ENCODE data around the gene ALDH1A3. TPM values are rescaled to one million over a fixed set of nuclear protein-coding genes. Genes with fewer than 3 reads are reported as not detected.

The ALDH1A3 gene
- total and polyA plus RNA-seq, 2 experiments from 2014 or later: 4.0 to 19.8 TPM

DNA sequence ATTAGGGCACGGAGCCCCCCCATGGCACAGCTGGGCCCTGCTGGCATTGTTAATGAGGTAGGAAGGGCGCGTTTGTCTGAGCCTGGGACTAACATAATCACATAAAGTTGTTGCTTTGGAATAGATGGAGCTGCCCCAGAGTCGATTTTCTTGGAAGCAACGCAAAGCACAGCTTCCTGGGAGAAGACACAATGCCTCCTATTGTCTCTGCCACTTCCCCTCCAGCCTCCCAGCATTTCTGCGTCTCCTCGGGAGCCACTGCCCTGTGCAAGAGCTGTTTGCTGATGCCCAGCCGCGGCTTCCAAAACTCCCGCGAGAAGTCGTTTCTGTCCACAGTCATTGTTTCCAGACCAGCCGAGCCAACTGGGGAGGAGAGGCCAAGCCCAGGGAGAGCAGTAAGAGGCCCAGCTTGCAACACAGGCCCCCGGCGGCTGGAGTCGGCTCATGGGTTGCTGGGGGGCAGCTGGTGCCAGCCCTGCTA lies 18.1 kb upstream of the ALDH1A3 start:
- DNase-seq (ENCODE audit: low spot score) (no peak), ATAC-seq (no peak)
- Histone ChIP-seq H3K4me3 (no peak overlapping the region), H3K4me2 (no peak overlapping the region), H3K36me3 (ENCODE audit: insufficient read depth) (no peaks in the 10 kb centered on the region), H2AFZ (no peak overlapping the region), H3K4me1 (ENCODE audit: insufficient read depth) (no peaks in the 10 kb centered on the region), H3F3A (replicated peaks; ENCODE audit: low read depth) (no peaks in the 10 kb centered on the region), H3K9me2 (ENCODE audit: insufficient read depth) (no peaks in the 10 kb centered on the region), H3K27me3 (ENCODE audit: insufficient read depth) (no peaks in the 10 kb centered on the region), H3K27ac (ENCODE audit: low read depth) (no peak overlapping the region), H3K79me2 (replicated peaks; ENCODE audit: insufficient read depth) (no peaks in the 10 kb centered on the region), H4K20me1 (replicated peaks; ENCODE audit: insufficient read depth) (no peaks in the 10 kb centered on the region)
- Mint-ChIP-seq H3K36me3 (ENCODE audit: low read depth) (no peaks in the 10 kb centered on the region), H3K4me1 (peaks cover 2% of the 10 kb centered on the region; the same call in 2 of the 3 replicates), H3K4me3 (no peak overlapping the region), H3K27ac (no peak overlapping the region), H3K9me3 (peaks cover 15% of the 10 kb centered on the region; the same call in 2 of the 3 replicates), H3K27me3 (ENCODE audit: insufficient read depth, low read depth, poor library complexity) (peaks cover 17% of the 10 kb centered on the region)
- no peak for TF ChIP-seq EZH2phosphoT487 (IDR thresholded peaks at IDR 0.05; ENCODE audit: unreplicated experiment)
- TF ChIP-seq, protein P1, sequence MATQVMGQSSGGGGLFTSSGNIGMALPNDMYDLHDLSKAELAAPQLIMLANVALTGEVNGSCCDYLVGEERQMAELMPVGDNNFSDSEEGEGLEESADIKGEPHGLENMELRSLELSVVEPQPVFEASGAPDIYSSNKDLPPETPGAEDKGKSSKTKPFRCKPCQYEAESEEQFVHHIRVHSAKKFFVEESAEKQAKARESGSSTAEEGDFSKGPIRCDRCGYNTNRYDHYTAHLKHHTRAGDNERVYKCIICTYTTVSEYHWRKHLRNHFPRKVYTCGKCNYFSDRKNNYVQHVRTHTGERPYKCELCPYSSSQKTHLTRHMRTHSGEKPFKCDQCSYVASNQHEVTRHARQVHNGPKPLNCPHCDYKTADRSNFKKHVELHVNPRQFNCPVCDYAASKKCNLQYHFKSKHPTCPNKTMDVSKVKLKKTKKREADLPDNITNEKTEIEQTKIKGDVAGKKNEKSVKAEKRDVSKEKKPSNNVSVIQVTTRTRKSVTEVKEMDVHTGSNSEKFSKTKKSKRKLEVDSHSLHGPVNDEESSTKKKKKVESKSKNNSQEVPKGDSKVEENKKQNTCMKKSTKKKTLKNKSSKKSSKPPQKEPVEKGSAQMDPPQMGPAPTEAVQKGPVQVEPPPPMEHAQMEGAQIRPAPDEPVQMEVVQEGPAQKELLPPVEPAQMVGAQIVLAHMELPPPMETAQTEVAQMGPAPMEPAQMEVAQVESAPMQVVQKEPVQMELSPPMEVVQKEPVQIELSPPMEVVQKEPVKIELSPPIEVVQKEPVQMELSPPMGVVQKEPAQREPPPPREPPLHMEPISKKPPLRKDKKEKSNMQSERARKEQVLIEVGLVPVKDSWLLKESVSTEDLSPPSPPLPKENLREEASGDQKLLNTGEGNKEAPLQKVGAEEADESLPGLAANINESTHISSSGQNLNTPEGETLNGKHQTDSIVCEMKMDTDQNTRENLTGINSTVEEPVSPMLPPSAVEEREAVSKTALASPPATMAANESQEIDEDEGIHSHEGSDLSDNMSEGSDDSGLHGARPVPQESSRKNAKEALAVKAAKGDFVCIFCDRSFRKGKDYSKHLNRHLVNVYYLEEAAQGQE (IDR thresholded peaks at IDR 0.05; ENCODE audit: unreplicated experiment): no peak
- TF ChIP-seq ZNF331 (CRISPR knock-in tag; IDR thresholded peaks at IDR 0.05; ENCODE audit: low read depth): no peak
- TF ChIP-seq, protein P2, sequence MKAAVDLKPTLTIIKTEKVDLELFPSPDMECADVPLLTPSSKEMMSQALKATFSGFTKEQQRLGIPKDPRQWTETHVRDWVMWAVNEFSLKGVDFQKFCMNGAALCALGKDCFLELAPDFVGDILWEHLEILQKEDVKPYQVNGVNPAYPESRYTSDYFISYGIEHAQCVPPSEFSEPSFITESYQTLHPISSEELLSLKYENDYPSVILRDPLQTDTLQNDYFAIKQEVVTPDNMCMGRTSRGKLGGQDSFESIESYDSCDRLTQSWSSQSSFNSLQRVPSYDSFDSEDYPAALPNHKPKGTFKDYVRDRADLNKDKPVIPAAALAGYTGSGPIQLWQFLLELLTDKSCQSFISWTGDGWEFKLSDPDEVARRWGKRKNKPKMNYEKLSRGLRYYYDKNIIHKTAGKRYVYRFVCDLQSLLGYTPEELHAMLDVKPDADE (IDR thresholded peaks at IDR 0.05): no peak
- TF ChIP-seq EZH2 (IDR thresholded peaks at IDR 0.05; ENCODE audit: low read depth, unreplicated experiment): no peak
- TF ChIP-seq NANOG (IDR thresholded peaks at IDR 0.05; ENCODE audit: borderline replicate concordance): no peak
- TF ChIP-seq, protein P3, sequence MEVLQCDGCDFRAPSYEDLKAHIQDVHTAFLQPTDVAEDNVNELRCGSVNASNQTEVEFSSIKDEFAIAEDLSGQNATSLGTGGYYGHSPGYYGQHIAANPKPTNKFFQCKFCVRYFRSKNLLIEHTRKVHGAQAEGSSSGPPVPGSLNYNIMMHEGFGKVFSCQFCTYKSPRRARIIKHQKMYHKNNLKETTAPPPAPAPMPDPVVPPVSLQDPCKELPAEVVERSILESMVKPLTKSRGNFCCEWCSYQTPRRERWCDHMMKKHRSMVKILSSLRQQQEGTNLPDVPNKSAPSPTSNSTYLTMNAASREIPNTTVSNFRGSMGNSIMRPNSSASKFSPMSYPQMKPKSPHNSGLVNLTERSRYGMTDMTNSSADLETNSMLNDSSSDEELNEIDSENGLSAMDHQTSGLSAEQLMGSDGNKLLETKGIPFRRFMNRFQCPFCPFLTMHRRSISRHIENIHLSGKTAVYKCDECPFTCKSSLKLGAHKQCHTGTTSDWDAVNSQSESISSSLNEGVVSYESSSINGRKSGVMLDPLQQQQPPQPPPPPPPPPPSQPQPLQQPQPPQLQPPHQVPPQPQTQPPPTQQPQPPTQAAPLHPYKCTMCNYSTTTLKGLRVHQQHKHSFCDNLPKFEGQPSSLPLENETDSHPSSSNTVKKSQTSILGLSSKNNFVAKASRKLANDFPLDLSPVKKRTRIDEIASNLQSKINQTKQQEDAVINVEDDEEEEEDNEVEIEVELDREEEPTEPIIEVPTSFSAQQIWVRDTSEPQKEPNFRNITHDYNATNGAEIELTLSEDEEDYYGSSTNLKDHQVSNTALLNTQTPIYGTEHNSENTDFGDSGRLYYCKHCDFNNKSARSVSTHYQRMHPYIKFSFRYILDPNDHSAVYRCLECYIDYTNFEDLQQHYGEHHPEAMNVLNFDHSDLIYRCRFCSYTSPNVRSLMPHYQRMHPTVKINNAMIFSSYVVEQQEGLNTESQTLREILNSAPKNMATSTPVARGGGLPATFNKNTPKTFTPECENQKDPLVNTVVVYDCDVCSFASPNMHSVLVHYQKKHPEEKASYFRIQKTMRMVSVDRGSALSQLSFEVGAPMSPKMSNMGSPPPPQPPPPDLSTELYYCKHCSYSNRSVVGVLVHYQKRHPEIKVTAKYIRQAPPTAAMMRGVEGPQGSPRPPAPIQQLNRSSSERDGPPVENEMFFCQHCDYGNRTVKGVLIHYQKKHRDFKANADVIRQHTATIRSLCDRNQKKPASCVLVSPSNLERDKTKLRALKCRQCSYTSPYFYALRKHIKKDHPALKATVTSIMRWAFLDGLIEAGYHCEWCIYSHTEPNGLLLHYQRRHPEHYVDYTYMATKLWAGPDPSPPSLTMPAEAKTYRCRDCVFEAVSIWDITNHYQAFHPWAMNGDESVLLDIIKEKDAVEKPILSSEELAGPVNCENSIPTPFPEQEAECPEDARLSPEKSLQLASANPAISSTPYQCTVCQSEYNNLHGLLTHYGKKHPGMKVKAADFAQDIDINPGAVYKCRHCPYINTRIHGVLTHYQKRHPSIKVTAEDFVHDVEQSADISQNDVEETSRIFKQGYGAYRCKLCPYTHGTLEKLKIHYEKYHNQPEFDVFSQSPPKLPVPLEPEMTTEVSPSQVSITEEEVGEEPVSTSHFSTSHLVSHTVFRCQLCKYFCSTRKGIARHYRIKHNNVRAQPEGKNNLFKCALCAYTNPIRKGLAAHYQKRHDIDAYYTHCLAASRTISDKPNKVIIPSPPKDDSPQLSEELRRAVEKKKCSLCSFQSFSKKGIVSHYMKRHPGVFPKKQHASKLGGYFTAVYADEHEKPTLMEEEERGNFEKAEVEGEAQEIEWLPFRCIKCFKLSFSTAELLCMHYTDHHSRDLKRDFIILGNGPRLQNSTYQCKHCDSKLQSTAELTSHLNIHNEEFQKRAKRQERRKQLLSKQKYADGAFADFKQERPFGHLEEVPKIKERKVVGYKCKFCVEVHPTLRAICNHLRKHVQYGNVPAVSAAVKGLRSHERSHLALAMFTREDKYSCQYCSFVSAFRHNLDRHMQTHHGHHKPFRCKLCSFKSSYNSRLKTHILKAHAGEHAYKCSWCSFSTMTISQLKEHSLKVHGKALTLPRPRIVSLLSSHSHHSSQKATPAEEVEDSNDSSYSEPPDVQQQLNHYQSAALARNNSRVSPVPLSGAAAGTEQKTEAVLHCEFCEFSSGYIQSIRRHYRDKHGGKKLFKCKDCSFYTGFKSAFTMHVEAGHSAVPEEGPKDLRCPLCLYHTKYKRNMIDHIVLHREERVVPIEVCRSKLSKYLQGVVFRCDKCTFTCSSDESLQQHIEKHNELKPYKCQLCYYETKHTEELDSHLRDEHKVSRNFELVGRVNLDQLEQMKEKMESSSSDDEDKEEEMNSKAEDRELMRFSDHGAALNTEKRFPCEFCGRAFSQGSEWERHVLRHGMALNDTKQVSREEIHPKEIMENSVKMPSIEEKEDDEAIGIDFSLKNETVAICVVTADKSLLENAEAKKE (CRISPR knock-in tag; IDR thresholded peaks at IDR 0.05): no peak
- TF ChIP-seq, protein P4, sequence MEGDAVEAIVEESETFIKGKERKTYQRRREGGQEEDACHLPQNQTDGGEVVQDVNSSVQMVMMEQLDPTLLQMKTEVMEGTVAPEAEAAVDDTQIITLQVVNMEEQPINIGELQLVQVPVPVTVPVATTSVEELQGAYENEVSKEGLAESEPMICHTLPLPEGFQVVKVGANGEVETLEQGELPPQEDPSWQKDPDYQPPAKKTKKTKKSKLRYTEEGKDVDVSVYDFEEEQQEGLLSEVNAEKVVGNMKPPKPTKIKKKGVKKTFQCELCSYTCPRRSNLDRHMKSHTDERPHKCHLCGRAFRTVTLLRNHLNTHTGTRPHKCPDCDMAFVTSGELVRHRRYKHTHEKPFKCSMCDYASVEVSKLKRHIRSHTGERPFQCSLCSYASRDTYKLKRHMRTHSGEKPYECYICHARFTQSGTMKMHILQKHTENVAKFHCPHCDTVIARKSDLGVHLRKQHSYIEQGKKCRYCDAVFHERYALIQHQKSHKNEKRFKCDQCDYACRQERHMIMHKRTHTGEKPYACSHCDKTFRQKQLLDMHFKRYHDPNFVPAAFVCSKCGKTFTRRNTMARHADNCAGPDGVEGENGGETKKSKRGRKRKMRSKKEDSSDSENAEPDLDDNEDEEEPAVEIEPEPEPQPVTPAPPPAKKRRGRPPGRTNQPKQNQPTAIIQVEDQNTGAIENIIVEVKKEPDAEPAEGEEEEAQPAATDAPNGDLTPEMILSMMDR (conservative IDR thresholded peaks at IDR 0.05; ENCODE audit: low read depth in 2 of 2): no peak
- no peak for TF ChIP-seq STAT1 (IDR thresholded peaks at IDR 0.05; ENCODE audit: unreplicated experiment)
- TF ChIP-seq CREB1 (CRISPR knock-in tag; IDR thresholded peaks at IDR 0.05; ENCODE audit: low read depth): no peak
- TF ChIP-seq ZNF114 (CRISPR knock-in tag; IDR thresholded peaks at IDR 0.05): no peak
- no peak for TF ChIP-seq JUNB (IDR thresholded peaks at IDR 0.05; ENCODE audit: unreplicated experiment)
- TF ChIP-seq POLR2AphosphoS5 (IDR thresholded peaks at IDR 0.05; ENCODE audit: low read depth): no peak
